ELR (cell line): Measurements from ENCODE around the gene PRR29.
A peak's percentile ranks its signal among the peaks of the same experiment; 100 is the strongest.

ENCODE experiments used
- DNase-seq: peaks from one replicate; pipeline ENCODE4 v3.0.0-alpha.2; 2015; ENCODE audit warnings: low read depth

Gene PRR29

GRCh38 chr17:63998050-63998720 lies at the start of gene PRR29:
TSS of gene PRR29 (plus strand) at chr17:63998351. CDS start at chr17:63998365, 14 bp downstream.
- peak; percentile 74 for DNase-seq

GRCh38 chr17:63948521-63948920 lies 49.6 kb upstream of the PRR29 start:
- DNase-seq = no peak

GRCh38 chr17:63949576-63950250 lies 48.4 kb upstream of the PRR29 start:
- no peak for DNase-seq

GRCh38 chr17:63950940-63951907 lies 46.9 kb upstream of the PRR29 start:
- DNase-seq = no peak

GRCh38 chr17:63954402-63955063 lies 43.6 kb upstream of the PRR29 start:
- no peak for DNase-seq

GRCh38 chr17:63955232-63955631 lies 42.9 kb upstream of the PRR29 start:
- no peak for DNase-seq

- no peak for DNase-seq
Observed at GRCh38 chr17:63955791-63956190, 42.4 kb upstream of the PRR29 start.

GRCh38 chr17:63956296-63956920 lies 41.7 kb upstream of the PRR29 start:
- DNase-seq = peak; percentile 73

- DNase-seq = no peak
Observed at GRCh38 chr17:63960006-63960405, 38.1 kb upstream of the PRR29 start.

- DNase-seq = no peak
Observed at GRCh38 chr17:63960430-63960829, 37.7 kb upstream of the PRR29 start.

- peak; percentile 74 for DNase-seq
Observed at GRCh38 chr17:63961355-63962212, 36.6 kb upstream of the PRR29 start.

GRCh38 chr17:63962298-63962744 lies 35.8 kb upstream of the PRR29 start:
- DNase-seq = no peak

GRCh38 chr17:63963123-63963522 lies 35.0 kb upstream of the PRR29 start:
- DNase-seq = no peak

- DNase-seq = no peak
Observed at GRCh38 chr17:63966646-63967264, 31.4 kb upstream of the PRR29 start.

GRCh38 chr17:63967953-63968352 lies 30.2 kb upstream of the PRR29 start:
- peak; percentile 33 for DNase-seq

- DNase-seq = no peak
Observed at GRCh38 chr17:63969278-63969677, 28.9 kb upstream of the PRR29 start.

GRCh38 chr17:63972796-63973195 lies 25.4 kb upstream of the PRR29 start, which contains the start of gene SCN4A:
TSS of gene SCN4A (minus strand) at chr17:63972918. CDS start at chr17:63972841, 77 bp downstream.
- no peak for DNase-seq

GRCh38 chr17:63973247-63973646 lies 24.9 kb upstream of the PRR29 start:
- DNase-seq = no peak

- DNase-seq = peak; percentile 42
Observed at GRCh38 chr17:63973930-63974593, 24.1 kb upstream of the PRR29 start.
